GM03348 (cell line): Measurements from ENCODE around the gene BRINP3.

Source experiments
- DNase-seq: peaks from one replicate; pipeline ENCODE4 v3.0.0; 2012; ENCODE audit warnings: low spot score

BRINP3 gene

GRCh38 chr1:190104961-190105360 is 372.7 kb downstream of the BRINP3 start:
- DNase-seq, result no peak

- no peak for DNase-seq
These were observed 374.8 kb downstream of the BRINP3 start for GRCh38 chr1:190102757-190103326.

DNA sequence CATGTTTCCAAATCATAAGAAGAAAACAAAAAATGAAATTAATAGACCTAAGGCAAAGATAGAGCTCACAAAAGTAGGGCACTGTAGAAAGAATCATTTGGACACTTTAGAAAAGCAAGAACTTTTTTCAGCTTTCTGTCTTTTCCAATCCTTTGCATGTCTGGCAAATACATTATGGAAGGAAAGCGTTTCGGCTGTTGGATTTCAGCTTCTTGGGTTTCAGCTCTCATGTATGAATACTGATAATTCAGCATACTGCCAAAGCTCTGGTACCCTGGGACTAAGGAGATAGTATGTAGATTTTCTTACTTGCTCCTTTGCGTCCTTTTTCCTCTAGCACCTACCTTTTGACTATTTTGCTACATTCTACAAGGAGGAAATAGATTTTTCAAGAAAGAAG is 375.9 kb downstream of the BRINP3 start:
- no peak for DNase-seq

DNA sequence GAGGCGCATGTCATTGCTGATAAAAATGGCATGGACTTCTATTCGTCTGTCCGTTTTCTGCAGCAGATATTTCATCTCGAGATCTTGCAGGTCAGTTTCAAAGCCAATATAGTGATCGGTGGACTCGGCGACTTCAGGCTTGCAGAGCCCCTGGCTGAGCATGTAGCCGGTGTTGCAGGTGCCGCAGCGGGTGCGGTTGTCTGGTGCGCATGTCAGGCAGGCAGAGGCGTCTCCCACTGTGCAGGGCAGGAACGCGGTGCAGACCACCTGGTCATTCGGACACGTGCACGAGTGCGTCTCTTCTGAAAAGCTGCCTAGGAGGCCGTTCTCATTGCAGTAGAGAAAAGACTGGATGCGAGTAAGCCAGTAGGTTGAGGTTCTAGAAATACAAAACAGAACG is 378.9 kb downstream of the BRINP3 start:
- no peak for DNase-seq

GRCh38 chr1:190098107-190098506 is 379.6 kb downstream of the BRINP3 start:
- DNase-seq, result no peak

DNA sequence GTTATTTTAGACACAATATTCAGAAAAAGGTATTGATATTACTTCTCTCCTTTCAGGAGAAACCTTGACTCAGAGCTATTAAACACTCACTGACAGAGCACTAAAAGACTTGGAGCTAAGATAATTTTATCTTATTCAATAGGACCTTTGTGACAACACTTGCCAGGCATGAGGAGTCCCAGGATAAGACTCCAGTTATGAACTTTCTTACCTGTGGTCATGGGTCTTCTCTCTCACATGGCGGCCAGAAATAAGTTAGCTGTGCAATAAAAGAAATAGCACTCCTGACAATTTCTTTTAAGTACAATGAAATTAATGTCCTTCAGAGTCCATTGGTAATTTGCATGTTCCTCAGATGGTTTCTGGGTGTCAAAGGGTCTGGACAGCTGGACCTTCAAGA is 382.1 kb downstream of the BRINP3 start:
- no peak for DNase-seq

- DNase-seq, result no peak
These were observed 393.1 kb downstream of the BRINP3 start for GRCh38 chr1:190084552-190084951.

DNA sequence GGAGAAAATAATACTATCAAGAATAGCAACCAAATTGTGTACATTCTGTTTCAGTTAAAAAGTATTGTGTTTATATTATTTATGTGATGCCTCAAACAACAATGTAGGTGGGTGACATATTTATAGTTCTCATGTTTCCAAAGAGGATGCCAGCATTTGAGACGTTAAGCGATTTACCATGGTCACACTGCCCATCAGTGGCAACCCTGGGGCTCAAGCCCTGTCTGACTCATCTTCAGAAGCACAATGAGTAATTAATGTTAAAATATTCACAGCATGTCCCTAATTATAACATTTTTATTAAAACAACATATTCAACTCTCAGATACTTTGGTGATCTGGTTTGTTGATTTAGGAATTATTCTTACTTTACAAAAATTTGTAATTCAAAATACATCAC is 409.4 kb downstream of the BRINP3 start:
- no peak for DNase-seq

DNA sequence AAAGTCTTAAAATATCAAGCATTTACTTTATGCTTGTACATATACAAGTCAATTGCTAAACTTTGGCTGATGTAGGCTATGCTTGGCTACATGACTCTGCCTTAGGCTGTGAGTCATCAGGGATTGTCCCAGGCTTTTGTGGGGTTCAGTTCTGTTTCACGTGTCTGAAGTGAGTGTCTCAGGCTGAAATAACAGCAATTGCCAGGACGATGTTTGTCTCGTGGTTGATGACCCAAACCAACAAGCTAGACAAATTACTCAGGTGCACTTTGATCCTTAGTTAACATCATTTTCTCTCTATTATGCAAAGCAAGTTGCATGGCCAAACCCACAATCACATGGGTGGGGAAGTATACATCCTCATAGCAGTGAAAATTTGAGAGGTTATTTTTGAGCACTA is 410.1 kb downstream of the BRINP3 start:
- DNase-seq, result no peak

GRCh38 chr1:190066011-190066410 is 411.7 kb downstream of the BRINP3 start:
- no peak for DNase-seq

GRCh38 chr1:190049314-190049713 is 428.4 kb downstream of the BRINP3 start:
- DNase-seq, result no peak
